K562 (cell line): ENCODE measurements around the gene CHMP2A. TPM values are rescaled to one million over a fixed set of nuclear protein-coding genes. Genes with fewer than 3 reads are reported as not detected.
A peak's percentile ranks its signal among the peaks of the same experiment; 100 is the strongest.

Source experiments
- FOXJ3 ChIP-seq: sonication (generic); formaldehyde crosslinking; IDR thresholded peaks from 2 replicates; pipeline ENCODE4 v1.4.0; 2020; ENCODE audit warnings: mild to moderate bottlenecking, missing genetic modification reagents
- HLTF ChIP-seq: fragments of 450-650 bp; IDR thresholded peaks from 2 replicates; pipeline ENCODE4 v1.6.1; 2016
- MIER1 ChIP-seq: fragments of 450-650 bp; IDR thresholded peaks from 2 replicates; pipeline ENCODE4 v1.6.1; 2016; ENCODE audit warnings: antibody characterized with exemption, mild to moderate bottlenecking, low read depth
- MNT ChIP-seq, 2 experiments: fragments of 450-650 bp; conservative IDR thresholded peaks; 2 replicates each; pipeline ENCODE4 v1.6.1; 2017; ENCODE audit warnings: mild to moderate bottlenecking in 2 of 2, moderate library complexity in 2 of 2
- NFIC ChIP-seq: fragments of 450-650 bp; IDR thresholded peaks from 2 replicates; pipeline ENCODE4 v1.6.1; 2017; ENCODE audit warnings: mild to moderate bottlenecking, inconsistent platforms
- NR2C1 ChIP-seq, 2 experiments: fragments of 450-650 bp; IDR thresholded peaks; 2 replicates each; pipeline ENCODE4 v1.6.1; 2017; ENCODE audit warnings: mild to moderate bottlenecking in 2 of 2, antibody characterized with exemption in 1 of 2, inconsistent platforms in 1 of 2, missing compliant biosample characterization in 1 of 2, missing genetic modification characterization in 1 of 2
- OTX1 ChIP-seq: fragments of 450-650 bp; formaldehyde crosslinking; IDR thresholded peaks from 2 replicates; pipeline ENCODE4 v1.4.0; 2022; ENCODE audit warnings: mild to moderate bottlenecking
- RERE ChIP-seq: sonication (generic); formaldehyde crosslinking; IDR thresholded peaks from 2 replicates; pipeline ENCODE4 v1.8.0; 2023; ENCODE audit warnings: missing genetic modification reagents, mild to moderate bottlenecking, borderline replicate concordance
- SIN3B ChIP-seq: fragments of 450-650 bp; IDR thresholded peaks from 2 replicates; pipeline ENCODE4 v1.6.1; 2017; ENCODE audit warnings: low read depth, mild to moderate bottlenecking, moderate library complexity
- ZC3H8 ChIP-seq: fragments of 450-650 bp; IDR thresholded peaks from 2 replicates; pipeline ENCODE4 v1.6.1; 2017
- ZNF174 ChIP-seq: fragments of 250-450 bp; sonication (Bioruptor Pico); IDR thresholded peaks from 2 replicates; pipeline ENCODE4 v1.4.0; 2020; ENCODE audit warnings: mild to moderate bottlenecking
- ZNF24 ChIP-seq: fragments of 450-650 bp; IDR thresholded peaks from 2 replicates; pipeline ENCODE4 v1.6.1; 2016
- polyA plus RNA-seq, 8 experiments: library from polyadenylated mRNA; depleted of rRNA in 4 of 8; stranded (reverse) in 5 of 8; unstranded in 3 of 8; fragments of >200 nt; fragmentation: Nextera tagmentation in 2 of 8; fragmentation: Illumina TruSeq in 1 of 8; extraction: Ambion mirVana in 2 of 8; extraction: Trizol in 1 of 8; gene quantifications; 2 replicates each; pipeline versions ENCODE4 v1.2.1 to v1.2.3, GENCODE V29; 2011 to 2014; ENCODE audit warnings: inconsistent platforms in 1 of 8, missing spikeins in 1 of 8
- total RNA-seq, 7 experiments: library from RNA; depleted of rRNA in 6 of 7; stranded (reverse); fragments of >200 nt in 6 of 7; fragmentation: Illumina TruSeq in 2 of 7; extraction: Trizol in 2 of 7; gene quantifications; 2 replicates each; pipeline versions ENCODE4 v1.2.1 to v1.2.3, GENCODE V29; 2011 to 2021; ENCODE audit warnings: low replicate concordance in 1 of 7
- TF ChIP-seq, protein P1 (sequence below): fragments of 450-650 bp; IDR thresholded peaks from 2 replicates; pipeline ENCODE4 v1.6.1; 2017; ENCODE audit warnings: antibody characterized with exemption
- TF ChIP-seq, protein P2 (sequence below): fragments of 450-650 bp; IDR thresholded peaks from 2 replicates; pipeline ENCODE4 v1.7.0; 2016; ENCODE audit warnings: borderline replicate concordance
- TF ChIP-seq, protein P3 (sequence below): fragments of 450-650 bp; IDR thresholded peaks from 2 replicates; pipeline ENCODE4 v1.6.1; 2016; ENCODE audit warnings: borderline replicate concordance

CHMP2A gene
- total and polyA plus RNA-seq, 9 of the 15 experiments (the other 6 are each of a cell fraction or from before 2014, with no cell fraction given), result 57.6 to 159 (median 87.2) TPM

DNA sequence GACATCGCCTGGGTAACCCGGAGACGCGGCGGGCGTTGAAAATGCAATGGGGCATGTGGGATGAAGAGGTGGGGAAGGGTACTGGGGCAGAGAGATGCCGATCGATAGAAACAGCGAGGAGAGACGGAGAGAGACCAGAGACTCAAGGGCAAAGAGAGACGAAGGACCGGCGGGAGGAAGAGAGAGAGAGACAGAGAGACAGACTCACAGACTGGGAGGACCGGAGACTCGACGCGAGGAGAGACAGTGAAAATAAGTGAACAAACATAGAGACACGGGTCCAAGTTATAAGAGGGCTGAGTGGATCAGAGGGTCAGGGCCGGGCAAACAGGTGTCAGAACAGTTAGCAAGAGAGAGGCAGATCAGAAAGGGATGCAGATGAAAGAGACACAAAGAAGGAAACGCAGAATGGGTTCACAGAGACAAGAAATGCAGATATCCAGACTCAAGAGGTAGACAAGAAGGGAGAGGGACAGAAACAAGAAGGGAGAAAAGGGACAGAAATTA is 18.8 kb upstream of the CHMP2A start (continued):
- peak; percentile 40; the same call in 1 of the 2 replicates for TF ChIP-seq MIER1
- peak in 1 of 2 experiments; percentile 38; a peak in 1 of 4 replicates for TF ChIP-seq MNT (conservative IDR thresholded peaks at IDR 0.05)
- 0 out of 2 replicates have a peak, but pooled peaks have one; percentile 11 for TF ChIP-seq NR2C1 (IDR thresholded peaks at IDR 0.05)
- TF ChIP-seq NR2C1 (tag; IDR thresholded peaks at IDR 0.05), result no peak
- 0 out of 2 replicates have a peak, but pooled peaks have one; percentile 0 for TF ChIP-seq SIN3B
- TF ChIP-seq ZC3H8, result 0 out of 2 replicates have a peak, but pooled peaks have one; percentile 74
- TF ChIP-seq, protein P1, sequence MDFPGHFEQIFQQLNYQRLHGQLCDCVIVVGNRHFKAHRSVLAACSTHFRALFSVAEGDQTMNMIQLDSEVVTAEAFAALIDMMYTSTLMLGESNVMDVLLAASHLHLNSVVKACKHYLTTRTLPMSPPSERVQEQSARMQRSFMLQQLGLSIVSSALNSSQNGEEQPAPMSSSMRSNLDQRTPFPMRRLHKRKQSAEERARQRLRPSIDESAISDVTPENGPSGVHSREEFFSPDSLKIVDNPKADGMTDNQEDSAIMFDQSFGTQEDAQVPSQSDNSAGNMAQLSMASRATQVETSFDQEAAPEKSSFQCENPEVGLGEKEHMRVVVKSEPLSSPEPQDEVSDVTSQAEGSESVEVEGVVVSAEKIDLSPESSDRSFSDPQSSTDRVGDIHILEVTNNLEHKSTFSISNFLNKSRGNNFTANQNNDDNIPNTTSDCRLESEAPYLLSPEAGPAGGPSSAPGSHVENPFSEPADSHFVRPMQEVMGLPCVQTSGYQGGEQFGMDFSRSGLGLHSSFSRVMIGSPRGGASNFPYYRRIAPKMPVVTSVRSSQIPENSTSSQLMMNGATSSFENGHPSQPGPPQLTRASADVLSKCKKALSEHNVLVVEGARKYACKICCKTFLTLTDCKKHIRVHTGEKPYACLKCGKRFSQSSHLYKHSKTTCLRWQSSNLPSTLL, result 0 out of 2 replicates have a peak, but pooled peaks have one; percentile 27
- TF ChIP-seq RERE (CRISPR knock-in tag), result no peak
- TF ChIP-seq HLTF, result peak; percentile 94
- no peak for TF ChIP-seq ZNF174 (CRISPR knock-in tag)
- peak; percentile 15; the same call in 1 of the 2 replicates for TF ChIP-seq NFIC
- TF ChIP-seq ZNF24, result no peak
- TF ChIP-seq, protein P2, sequence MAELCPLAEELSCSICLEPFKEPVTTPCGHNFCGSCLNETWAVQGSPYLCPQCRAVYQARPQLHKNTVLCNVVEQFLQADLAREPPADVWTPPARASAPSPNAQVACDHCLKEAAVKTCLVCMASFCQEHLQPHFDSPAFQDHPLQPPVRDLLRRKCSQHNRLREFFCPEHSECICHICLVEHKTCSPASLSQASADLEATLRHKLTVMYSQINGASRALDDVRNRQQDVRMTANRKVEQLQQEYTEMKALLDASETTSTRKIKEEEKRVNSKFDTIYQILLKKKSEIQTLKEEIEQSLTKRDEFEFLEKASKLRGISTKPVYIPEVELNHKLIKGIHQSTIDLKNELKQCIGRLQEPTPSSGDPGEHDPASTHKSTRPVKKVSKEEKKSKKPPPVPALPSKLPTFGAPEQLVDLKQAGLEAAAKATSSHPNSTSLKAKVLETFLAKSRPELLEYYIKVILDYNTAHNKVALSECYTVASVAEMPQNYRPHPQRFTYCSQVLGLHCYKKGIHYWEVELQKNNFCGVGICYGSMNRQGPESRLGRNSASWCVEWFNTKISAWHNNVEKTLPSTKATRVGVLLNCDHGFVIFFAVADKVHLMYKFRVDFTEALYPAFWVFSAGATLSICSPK, result peak; percentile 89
- TF ChIP-seq FOXJ3, result peak; percentile 51; the same call in 1 of the 2 replicates
- TF ChIP-seq, protein P3, sequence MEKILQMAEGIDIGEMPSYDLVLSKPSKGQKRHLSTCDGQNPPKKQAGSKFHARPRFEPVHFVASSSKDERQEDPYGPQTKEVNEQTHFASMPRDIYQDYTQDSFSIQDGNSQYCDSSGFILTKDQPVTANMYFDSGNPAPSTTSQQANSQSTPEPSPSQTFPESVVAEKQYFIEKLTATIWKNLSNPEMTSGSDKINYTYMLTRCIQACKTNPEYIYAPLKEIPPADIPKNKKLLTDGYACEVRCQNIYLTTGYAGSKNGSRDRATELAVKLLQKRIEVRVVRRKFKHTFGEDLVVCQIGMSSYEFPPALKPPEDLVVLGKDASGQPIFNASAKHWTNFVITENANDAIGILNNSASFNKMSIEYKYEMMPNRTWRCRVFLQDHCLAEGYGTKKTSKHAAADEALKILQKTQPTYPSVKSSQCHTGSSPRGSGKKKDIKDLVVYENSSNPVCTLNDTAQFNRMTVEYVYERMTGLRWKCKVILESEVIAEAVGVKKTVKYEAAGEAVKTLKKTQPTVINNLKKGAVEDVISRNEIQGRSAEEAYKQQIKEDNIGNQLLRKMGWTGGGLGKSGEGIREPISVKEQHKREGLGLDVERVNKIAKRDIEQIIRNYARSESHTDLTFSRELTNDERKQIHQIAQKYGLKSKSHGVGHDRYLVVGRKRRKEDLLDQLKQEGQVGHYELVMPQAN, result peak; percentile 99
- TF ChIP-seq OTX1 (CRISPR knock-in tag), result peak; percentile 81; the same call in 1 of the 2 replicates
